NCI-H748 (cell line): Measurements from ENCODE around the gene LCLAT1.

Experiments used
- DNase-seq: peaks from one replicate; lab custom pipeline; 2025; ENCODE audit not compliant: unreplicated experiment; lab: John Stamatoyannopoulos, UW

Gene LCLAT1

GRCh38 chr2:30689496-30690125 lies 242.6 kb downstream of the LCLAT1 start:
- DNase-seq, result no peak

GRCh38 chr2:30690126-30690561 lies 243.1 kb downstream of the LCLAT1 start:
- DNase-seq, result no peak

GRCh38 chr2:30691091-30691947 lies 244.3 kb downstream of the LCLAT1 start:
- DNase-seq, result no peak

GRCh38 chr2:30691948-30692828 lies 245.1 kb downstream of the LCLAT1 start:
- no peak for DNase-seq

GRCh38 chr2:30692829-30693275 lies 245.8 kb downstream of the LCLAT1 start:
- DNase-seq, result no peak
